Hepatocyte (in vitro differentiated cells): Measurements from ENCODE around the gene KCTD18.

Experiments
- EZH2 ChIP-seq: fragments of 200-600 bp; sonication (generic); IDR thresholded peaks from 2 replicates; pipeline ENCODE4 v1.6.1; 2016; ENCODE audit warnings: antibody characterized with exemption, mild to moderate bottlenecking, borderline replicate concordance
- EZH2phosphoT487 ChIP-seq: fragments of 200-600 bp; sonication (generic); IDR thresholded peaks from one replicate; pipeline ENCODE4 v1.6.1; 2018; ENCODE audit warnings: antibody characterized with exemption, mild to moderate bottlenecking, low read depth, moderate library complexity; ENCODE audit not compliant: unreplicated experiment, severe bottlenecking
- TF ChIP-seq, protein P1 (sequence below): fragments of 200-600 bp; sonication (generic); IDR thresholded peaks from 2 replicates; pipeline ENCODE4 v1.5.1; 2016; ENCODE audit warnings: antibody characterized with exemption, mild to moderate bottlenecking; ENCODE audit not compliant: poor library complexity

DNA sequence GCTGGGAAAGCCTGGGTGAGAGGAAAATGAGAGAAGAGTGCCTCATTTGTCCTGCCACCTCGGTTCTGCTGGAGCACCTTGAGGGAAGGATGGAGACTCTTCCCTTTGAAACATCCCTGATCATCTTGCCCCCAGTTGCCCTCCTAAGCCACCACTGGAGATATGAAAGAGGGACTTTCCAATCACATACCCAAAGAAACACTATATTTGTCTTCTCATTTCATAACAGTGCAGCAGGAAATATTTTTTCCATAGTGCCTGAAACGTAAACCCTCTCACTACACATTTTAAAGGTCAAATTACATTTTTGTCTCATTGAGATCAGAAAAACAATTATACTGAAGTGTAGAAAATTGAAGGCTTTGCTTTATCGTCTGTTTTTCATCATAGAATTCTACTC, 63.3 kb downstream of the KCTD18 start:
- TF ChIP-seq, protein P1, sequence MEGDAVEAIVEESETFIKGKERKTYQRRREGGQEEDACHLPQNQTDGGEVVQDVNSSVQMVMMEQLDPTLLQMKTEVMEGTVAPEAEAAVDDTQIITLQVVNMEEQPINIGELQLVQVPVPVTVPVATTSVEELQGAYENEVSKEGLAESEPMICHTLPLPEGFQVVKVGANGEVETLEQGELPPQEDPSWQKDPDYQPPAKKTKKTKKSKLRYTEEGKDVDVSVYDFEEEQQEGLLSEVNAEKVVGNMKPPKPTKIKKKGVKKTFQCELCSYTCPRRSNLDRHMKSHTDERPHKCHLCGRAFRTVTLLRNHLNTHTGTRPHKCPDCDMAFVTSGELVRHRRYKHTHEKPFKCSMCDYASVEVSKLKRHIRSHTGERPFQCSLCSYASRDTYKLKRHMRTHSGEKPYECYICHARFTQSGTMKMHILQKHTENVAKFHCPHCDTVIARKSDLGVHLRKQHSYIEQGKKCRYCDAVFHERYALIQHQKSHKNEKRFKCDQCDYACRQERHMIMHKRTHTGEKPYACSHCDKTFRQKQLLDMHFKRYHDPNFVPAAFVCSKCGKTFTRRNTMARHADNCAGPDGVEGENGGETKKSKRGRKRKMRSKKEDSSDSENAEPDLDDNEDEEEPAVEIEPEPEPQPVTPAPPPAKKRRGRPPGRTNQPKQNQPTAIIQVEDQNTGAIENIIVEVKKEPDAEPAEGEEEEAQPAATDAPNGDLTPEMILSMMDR: no peak
- no peak for TF ChIP-seq EZH2
- no peak for TF ChIP-seq EZH2phosphoT487
